ENCODE data around the gene AAK1. TPM values are rescaled to one million over a fixed set of nuclear protein-coding genes. Genes with fewer than 3 reads are reported as not detected.

AAK1 gene
- total RNA-seq, 1 experiment from 2014 or later = 30.6 TPM

- no peak overlapping the region for H2AK5ac ChIP-seq (ENCODE audit: insufficient read length, low read length)
- H4K20me1 ChIP-seq (ENCODE audit: control insufficient read depth, insufficient read depth, insufficient read length) = no peaks in the 10 kb centered on the region
- no peak overlapping the region for H4K91ac ChIP-seq (ENCODE audit: insufficient read length, low read depth, low read length)
- no peaks in the 10 kb centered on the region for H3K9me3 ChIP-seq (ENCODE audit: control insufficient read depth, low read depth, low read length)
- no CpG with 5 or more reads among the region's 3 CpGs for WGBS (ENCODE audit: extremely low coverage, insufficient read length, low lambda C conversion rate)
- no peak overlapping the region for H3K18ac ChIP-seq (ENCODE audit: insufficient read length, low read depth, low read length)
- H2AFZ ChIP-seq (ENCODE audit: low read length) = no peak overlapping the region
- H3K79me1 ChIP-seq (ENCODE audit: insufficient read depth, low read depth, low read length, poor library complexity, severe bottlenecking) = no peaks in the 10 kb centered on the region
- H2BK5ac ChIP-seq (ENCODE audit: insufficient read length, low read length) = no peak overlapping the region
- no peaks in the 10 kb centered on the region for H3K4me1 ChIP-seq (ENCODE audit: insufficient read depth, low read length)
- no peaks in the 10 kb centered on the region for H3K27me3 ChIP-seq (ENCODE audit: insufficient read depth, low read length)
- H3K23ac ChIP-seq (ENCODE audit: insufficient read length, low read depth, low read length) = no peak overlapping the region
- H2BK15ac ChIP-seq (ENCODE audit: low read depth, low read length) = no peak overlapping the region
- no peaks in the 10 kb centered on the region; the same call in 1 of the 2 replicates for H3K79me2 ChIP-seq (ENCODE audit: insufficient read depth, low read length)
- no peak overlapping the region for H4K8ac ChIP-seq (replicated peaks; ENCODE audit: insufficient read length, low read depth, low read length)
- no peak overlapping the region for H3K4ac ChIP-seq (ENCODE audit: low read depth, low read length)
- Mint-ChIP-seq H3K36me3 (ENCODE audit: insufficient read depth in 1 of 3, low read depth in 3 of 3) (no peaks in the 10 kb centered on the region), H3K4me1 (peaks cover 9 to 14% of the 10 kb centered on the region in 2 experiments), H3K27me3 (ENCODE audit: low read depth) (no peaks in the 10 kb centered on the region), H3K27ac (peak overlapping the region in 1 of 3 experiments; percentile 1; a peak in 1 of 7 replicates), H3K9me3 (no peaks in the 10 kb centered on the region), H3K4me3 (no peak overlapping the region)
- no peak overlapping the region for H3K4me2 ChIP-seq (ENCODE audit: insufficient read depth, insufficient read length, low read length)
- H4K5ac ChIP-seq (ENCODE audit: insufficient read length, low read depth, low read length) = no peak overlapping the region
- no peaks in the 10 kb centered on the region for H3K23me2 ChIP-seq (ENCODE audit: insufficient read length, low read depth, low read length, poor library complexity, severe bottlenecking)
- no peak overlapping the region for H2BK120ac ChIP-seq (ENCODE audit: low read depth, low read length, poor library complexity, severe bottlenecking)
- no peak overlapping the region for H3T11ph ChIP-seq (ENCODE audit: low read length)
- H3K56ac ChIP-seq (ENCODE audit: insufficient read length, low read depth, low read length) = no peak overlapping the region
- no peak overlapping the region for H3K14ac ChIP-seq (ENCODE audit: insufficient read depth, low read length)
- DNase-seq = no peak
- H3K9ac ChIP-seq (ENCODE audit: extremely low read depth, insufficient read length, low read length) = no peak overlapping the region
- TF ChIP-seq CTCF (conservative IDR thresholded peaks at IDR 0.05) = no peak
- H2BK20ac ChIP-seq (ENCODE audit: low read depth, low read length, poor library complexity, severe bottlenecking) = no peak overlapping the region
- no peak overlapping the region for H3K27ac ChIP-seq (ENCODE audit: insufficient read length, low read depth, low read length)
- no peak overlapping the region for H2BK12ac ChIP-seq (ENCODE audit: insufficient read length, low read depth, low read length)
These were observed 76.2 kb downstream of the AAK1 start for GRCh38 chr2:69567157-69567908.
